ENCODE results near the gene SLC17A5.
"Not testable (repeated sequence)": the region's sequence is repeated elsewhere in the genome, so short reads cannot be mapped to it uniquely, and the experiment has no call there.

Gene SLC17A5

GRCh38 chr6:73666393-73666792, 12.6 kb upstream of the SLC17A5 start:
- no peak for DNase-seq (ENCODE audit: low spot score)

GRCh38 chr6:73665686-73666319, 12.0 kb upstream of the SLC17A5 start:
- DNase-seq (ENCODE audit: low spot score): no peak

- no peak for DNase-seq (ENCODE audit: low spot score)
Measured at GRCh38 chr6:73664701-73665100, 10.9 kb upstream of the SLC17A5 start.

GRCh38 chr6:73657201-73657600, 3.4 kb upstream of the SLC17A5 start:
- DNase-seq (ENCODE audit: low spot score): no peak

- no peak for DNase-seq (ENCODE audit: low spot score)
Measured at GRCh38 chr6:73656531-73657145, 2.8 kb upstream of the SLC17A5 start.

GRCh38 chr6:73655341-73655917, 1.6 kb upstream of the SLC17A5 start:
- DNase-seq (ENCODE audit: low spot score): no peak

GRCh38 chr6:73652637-73653570, 888 bp downstream of the SLC17A5 start:
- DNase-seq (ENCODE audit: low spot score): peak; percentile 63

GRCh38 chr6:73649783-73650182, 4.0 kb downstream of the SLC17A5 start:
- no peak for DNase-seq (ENCODE audit: low spot score)

GRCh38 chr6:73648166-73648565, 5.6 kb downstream of the SLC17A5 start:
- DNase-seq (ENCODE audit: low spot score): no peak

- DNase-seq (ENCODE audit: low spot score): no peak
Measured at GRCh38 chr6:73644941-73645591, 8.7 kb downstream of the SLC17A5 start.

- DNase-seq (ENCODE audit: low spot score): no peak
Measured at GRCh38 chr6:73644030-73644429, 9.8 kb downstream of the SLC17A5 start.

GRCh38 chr6:73642530-73642929, 11.3 kb downstream of the SLC17A5 start:
- no peak for DNase-seq (ENCODE audit: low spot score)

- no peak for DNase-seq (ENCODE audit: low spot score)
Measured at GRCh38 chr6:73640179-73640750, 13.5 kb downstream of the SLC17A5 start.

GRCh38 chr6:73639040-73639439, 14.8 kb downstream of the SLC17A5 start:
- no peak for DNase-seq (ENCODE audit: low spot score)

- no peak for DNase-seq (ENCODE audit: low spot score)
Measured at GRCh38 chr6:73637404-73637803, 16.4 kb downstream of the SLC17A5 start.

GRCh38 chr6:73636048-73636447, 17.7 kb downstream of the SLC17A5 start:
- DNase-seq (ENCODE audit: low spot score): no peak

- no peak for DNase-seq (ENCODE audit: low spot score)
Measured at GRCh38 chr6:73632346-73632745, 21.4 kb downstream of the SLC17A5 start.

GRCh38 chr6:73631849-73632248, 21.9 kb downstream of the SLC17A5 start:
- DNase-seq (ENCODE audit: low spot score): no peak

GRCh38 chr6:73630401-73630800, 23.4 kb downstream of the SLC17A5 start:
- no peak for DNase-seq (ENCODE audit: low spot score)

GRCh38 chr6:73624896-73625295, 28.9 kb downstream of the SLC17A5 start:
- no peak for DNase-seq (ENCODE audit: low spot score)

- not testable (repeated sequence) for DNase-seq (ENCODE audit: low spot score)
Measured at GRCh38 chr6:73623480-73623879, 30.3 kb downstream of the SLC17A5 start.

GRCh38 chr6:73618082-73618481, 35.7 kb downstream of the SLC17A5 start:
- not testable (repeated sequence) for DNase-seq (ENCODE audit: low spot score)

All from hematopoietic multipotent progenitor cell treated with erythropoietin and hydrocortisone succinate and interleukin-3 and kit ligand, for 15 days (in vitro differentiated cells).